Measurements from ENCODE around the gene EXOC3L1.
A peak's percentile ranks its signal among the peaks of the same experiment; 100 is the strongest.

EXOC3L1 gene

DNA sequence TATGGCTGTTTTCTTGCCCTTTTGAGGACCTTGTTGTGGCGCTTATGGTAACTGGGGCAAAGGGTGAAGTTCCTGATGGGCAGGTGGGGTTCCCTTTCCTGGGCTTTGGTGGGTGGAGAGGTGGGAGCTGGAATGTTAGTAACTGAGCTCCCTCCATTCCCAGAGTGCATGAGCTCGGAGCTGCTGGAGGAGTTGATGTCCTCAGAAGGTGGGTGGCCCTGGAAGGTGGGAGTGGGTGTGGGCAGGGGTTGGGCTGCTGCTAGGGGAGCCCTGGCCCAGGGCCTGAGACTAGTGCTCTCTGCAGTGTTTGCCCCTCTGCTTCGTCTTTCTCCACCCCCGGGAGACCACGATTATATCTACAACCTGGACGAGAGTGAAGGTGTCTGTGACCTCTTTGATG, 7.8 kb upstream of the EXOC3L1 start:
- DNase-seq (ENCODE audit: low spot score), result no peak

DNA sequence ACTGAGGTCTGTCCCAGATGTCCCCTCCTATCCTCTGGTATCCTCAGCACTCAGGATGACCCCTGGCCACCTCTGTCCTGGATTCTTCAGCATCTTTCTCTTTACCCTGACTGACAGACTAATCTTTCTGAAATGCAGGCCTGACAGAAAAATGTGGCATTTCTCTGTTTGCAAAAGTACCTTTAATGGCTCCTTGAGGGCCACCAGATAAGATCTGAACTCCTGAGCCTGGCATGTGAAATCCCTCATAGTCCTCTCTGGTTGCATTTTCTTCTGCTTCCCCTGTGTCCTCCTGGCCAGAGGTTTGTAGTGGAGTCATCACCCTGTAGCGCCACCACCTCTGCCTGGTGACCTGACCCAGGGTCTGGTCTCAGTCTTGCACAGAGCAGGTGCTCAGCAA, 6.9 kb upstream of the EXOC3L1 start:
- DNase-seq (ENCODE audit: low spot score), result no peak

- no peak for DNase-seq (ENCODE audit: low spot score)
Observed at GRCh38 chr16:67195676-67196075, 5.7 kb upstream of the EXOC3L1 start.

DNA sequence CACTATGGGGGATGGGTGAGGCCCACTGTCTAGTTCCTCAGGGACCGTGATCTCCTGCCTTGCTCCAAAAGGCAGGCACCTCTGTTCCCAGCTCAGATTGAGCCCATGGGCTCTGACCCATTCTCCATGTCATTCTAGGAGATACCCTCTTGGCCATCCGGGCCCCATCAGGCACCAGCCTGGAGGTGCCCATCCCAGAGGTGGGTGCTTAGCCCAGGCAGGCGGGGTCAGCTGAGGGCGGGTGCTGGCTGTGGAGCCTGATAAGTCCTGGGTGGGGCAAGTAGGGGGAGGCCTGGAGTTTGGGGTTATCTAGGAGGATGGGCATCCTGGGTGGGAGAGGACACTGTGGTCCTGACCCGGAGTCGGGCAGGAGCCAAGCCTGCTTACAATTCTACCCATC, 4.3 kb upstream of the EXOC3L1 start:
- no peak for DNase-seq (ENCODE audit: low spot score)

GRCh38 chr16:67193536-67193935, 3.6 kb upstream of the EXOC3L1 start:
- DNase-seq (ENCODE audit: low spot score), result no peak

GRCh38 chr16:67192781-67193361, 2.9 kb upstream of the EXOC3L1 start:
- DNase-seq (ENCODE audit: low spot score), result no peak

GRCh38 chr16:67191995-67192681, 2.2 kb upstream of the EXOC3L1 start, which contains the start of gene E2F4:
Gene E2F4 (plus strand): TSS chr16:67192155. CDS start chr16:67192228, 73 bp downstream.
- peak; percentile 94 for DNase-seq (ENCODE audit: low spot score)

- DNase-seq (ENCODE audit: low spot score), result no peak
Observed at GRCh38 chr16:67191411-67191994, 1.6 kb upstream of the EXOC3L1 start.

DNA sequence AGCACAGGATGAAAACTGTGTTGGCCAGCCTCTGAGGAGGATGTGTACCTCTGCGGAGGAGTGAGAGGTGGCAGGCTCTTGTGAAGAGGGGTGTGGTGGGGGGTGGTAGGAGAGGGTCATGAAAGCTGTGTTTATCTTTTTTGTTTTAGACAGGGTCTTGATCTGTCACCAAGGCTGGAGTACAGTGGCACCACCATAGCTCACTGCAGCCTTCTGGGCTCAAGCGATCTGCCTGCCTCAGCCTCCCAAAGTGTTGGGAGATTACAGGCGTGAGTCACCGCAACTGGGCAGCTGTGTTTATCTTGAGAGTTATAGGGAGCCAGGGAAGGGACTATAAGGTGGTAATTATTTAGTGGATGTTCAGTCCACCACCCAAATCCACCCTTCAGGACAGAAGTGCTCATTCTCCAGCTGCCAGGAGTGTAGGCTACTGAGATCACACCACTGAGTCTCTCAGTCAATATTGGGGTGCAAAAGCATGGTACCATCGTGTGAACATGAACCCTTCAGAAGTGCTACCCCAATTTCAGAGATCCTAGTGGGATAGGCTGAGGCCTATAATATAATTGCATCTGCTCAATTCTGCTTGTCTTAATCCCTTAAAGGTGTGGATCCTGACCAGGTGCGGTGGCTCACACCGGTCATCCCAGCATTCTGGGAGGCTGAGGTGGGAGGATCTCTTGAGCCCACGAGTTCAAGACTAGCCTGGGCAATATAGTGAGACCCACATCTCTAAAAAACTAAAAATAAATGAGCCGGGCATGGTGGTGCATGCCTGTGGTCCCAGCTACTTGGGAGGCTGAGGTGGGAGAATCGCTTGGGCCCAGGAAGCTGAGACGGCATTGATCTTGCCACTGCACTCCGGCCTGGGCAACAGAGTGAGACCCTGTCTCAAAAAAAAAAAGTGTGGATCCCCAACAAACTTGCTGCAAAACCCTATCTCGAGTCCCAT, 788 bp upstream of the EXOC3L1 start:
- no peak for DNase-seq (ENCODE audit: low spot score)

GRCh38 chr16:67188798-67189197, 1.1 kb downstream of the EXOC3L1 start:
- no peak for DNase-seq (ENCODE audit: low spot score)

DNA sequence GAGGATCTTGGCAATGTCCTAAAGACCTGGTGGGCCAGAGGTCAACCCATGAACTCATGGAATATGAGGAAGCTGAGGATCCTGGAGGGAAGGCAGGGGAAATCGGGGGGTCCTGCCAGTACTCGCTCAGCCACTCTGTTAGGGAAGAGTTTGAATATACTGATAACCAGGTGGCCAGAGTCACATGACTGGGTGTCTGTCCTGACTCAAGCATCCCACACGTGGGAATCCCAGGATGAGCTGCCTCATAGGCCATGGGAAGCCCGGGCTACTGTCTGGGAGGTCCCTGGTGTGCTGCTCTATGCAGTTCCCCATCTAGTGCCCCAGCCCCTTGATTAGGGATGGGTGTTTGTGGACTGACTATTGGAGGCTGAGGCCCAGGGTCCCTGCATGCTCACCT, 1.6 kb downstream of the EXOC3L1 start:
- no peak for DNase-seq (ENCODE audit: low spot score)

DNA sequence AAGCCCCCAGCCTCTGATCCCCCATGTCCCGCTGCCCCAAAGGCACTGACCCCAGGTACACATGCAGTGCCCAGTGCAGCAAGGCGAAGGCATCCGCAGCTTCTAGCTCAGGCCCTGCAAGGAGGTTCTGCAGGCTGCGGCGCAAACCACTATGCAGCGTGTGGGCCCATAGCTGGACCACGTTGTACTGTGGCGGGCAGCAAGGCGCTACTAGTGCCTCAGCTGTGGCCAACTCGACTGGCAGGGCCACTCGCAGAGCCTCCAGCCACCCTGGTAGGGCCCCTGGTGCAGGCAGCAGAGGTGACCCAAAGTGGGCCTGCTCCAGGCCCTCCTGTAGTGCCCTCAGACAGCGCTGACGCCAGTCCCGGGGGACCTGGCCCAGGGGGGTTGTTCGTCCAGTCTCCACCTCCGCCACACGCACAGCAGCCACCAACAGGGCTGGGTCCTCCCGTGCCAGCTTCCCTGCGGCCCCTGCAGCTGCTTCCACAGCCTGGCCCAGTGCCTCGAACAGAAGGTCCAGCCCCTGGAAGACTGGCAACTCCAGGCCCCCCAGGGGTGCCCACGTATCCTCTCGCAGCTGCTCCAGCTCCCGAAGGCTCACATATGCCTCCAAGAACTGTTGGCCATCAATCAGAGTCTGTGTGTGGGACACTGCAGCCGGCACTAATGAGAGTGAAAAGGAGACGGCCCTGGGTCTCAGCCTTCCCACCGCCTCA, 2.6 kb downstream of the EXOC3L1 start:
- DNase-seq (ENCODE audit: low spot score), result no peak

- DNase-seq (ENCODE audit: low spot score), result no peak
Observed at GRCh38 chr16:67186550-67186950, 3.4 kb downstream of the EXOC3L1 start.

- DNase-seq (ENCODE audit: low spot score), result no peak
Observed at GRCh38 chr16:67185651-67186134, 4.2 kb downstream of the EXOC3L1 start.

GRCh38 chr16:67184995-67185650, 4.8 kb downstream of the EXOC3L1 start:
- DNase-seq (ENCODE audit: low spot score), result peak; percentile 88

DNA sequence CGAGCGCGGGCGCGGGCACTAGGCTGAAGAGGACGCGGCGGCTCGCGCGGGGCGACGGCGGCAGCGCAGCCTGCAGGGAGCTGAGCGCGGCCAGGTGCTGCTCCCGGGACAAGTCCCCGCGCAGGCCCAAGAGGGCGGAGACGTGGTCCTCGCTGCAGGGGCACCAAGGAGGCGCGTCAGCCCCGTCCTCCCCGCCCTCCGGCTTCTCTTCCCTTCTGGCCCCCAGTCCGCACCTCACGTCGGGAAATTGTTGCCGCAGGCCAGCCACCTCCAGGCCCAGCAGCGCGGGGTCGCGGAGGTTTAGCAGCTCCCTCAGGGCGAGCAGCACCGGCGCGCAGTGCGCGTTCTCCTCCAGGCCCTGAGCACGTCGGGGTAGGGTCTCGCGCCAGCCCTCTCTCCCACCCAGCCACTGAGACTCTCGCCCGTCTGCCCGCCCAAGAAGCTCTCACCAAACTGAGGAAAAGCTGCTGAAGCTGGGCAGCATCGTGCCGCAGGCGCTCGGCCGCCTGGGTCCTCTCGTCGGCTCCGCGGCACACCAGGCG, 5.4 kb downstream of the EXOC3L1 start:
- no peak for DNase-seq (ENCODE audit: low spot score)

DNA sequence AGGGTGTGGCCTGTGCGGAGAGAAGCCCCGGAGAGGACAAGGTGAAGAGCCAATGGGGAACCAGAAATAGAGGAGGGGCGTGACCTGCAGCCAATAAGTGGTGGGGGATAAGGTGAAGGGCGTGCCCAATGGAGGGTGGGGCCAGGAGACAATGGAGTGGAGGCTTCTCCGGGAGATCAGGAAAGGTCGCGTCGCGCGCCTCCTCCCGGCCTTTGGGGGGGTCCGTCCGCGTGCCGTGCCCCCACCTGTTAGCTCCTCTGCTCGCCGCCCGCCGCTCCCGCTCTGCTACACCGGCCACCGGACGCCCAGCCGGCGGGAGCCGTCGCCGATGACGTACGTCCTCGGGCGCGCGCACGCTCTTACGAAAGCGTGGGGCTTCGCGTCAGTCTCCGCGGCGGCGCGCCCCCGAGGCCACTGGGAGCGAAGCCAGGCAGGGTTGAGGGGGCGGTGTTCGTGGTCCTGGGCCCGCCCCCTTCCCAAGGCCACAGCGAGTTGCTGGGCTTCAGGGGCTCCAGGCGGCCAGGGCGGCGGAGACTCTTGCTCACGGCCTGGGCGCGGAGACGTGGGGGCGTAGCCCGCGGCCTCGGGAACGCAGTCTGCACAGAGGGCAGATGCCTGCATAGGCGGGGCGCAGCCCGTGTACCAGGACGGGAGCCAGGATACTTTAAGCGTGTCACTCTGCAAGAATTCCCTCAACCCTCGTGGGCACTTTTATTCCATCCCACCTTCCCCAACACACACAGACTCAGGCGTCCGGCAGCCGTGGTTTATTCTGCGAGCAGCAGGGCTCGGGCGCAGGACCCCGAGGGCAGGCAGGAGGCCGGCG, 6.1 kb downstream of the EXOC3L1 start, which contains the start of gene MATCAP1:
MATCAP1 (minus strand) TSS at position 337 of the 826 bp plus-strand sequence. CDS start 3,353 bp downstream, outside the sequence.
- DNase-seq (ENCODE audit: low spot score), result peak; percentile 99

DNA sequence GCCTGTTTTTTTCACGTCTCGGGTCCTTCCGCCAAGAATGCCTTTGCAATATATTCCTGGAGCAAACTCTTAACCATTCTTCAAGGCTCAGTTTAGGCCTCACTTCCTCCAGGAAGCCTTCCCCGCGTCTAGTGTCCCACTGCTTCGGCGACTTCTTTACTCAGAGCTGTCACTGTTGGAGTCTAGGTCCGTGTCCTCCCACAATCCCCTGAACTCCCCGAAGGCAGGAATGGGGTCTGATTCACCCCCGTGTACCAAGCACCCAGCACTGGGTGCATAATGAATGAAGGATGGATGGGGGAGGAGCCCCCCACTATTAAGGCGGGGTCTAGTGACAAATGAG, 6.7 kb downstream of the EXOC3L1 start:
- no peak for DNase-seq (ENCODE audit: low spot score)

- DNase-seq (ENCODE audit: low spot score), result no peak
Observed at GRCh38 chr16:67182288-67182687, 7.6 kb downstream of the EXOC3L1 start.

GRCh38 chr16:67181346-67181745, 8.6 kb downstream of the EXOC3L1 start:
- no peak for DNase-seq (ENCODE audit: low spot score)
